Calu3 (cell line): ENCODE results near the gene FBXO46. TPM values are rescaled to one million over a fixed set of nuclear protein-coding genes. Genes with fewer than 3 reads are reported as not detected.

Source experiments
- BruUV-seq: library from RNA; stranded (reverse); fragments of 400-500 nt; replicated peaks from 2 replicates; lab custom pipeline; 2021; lab: Mats Ljungman, UMichigan
- CTCF ChIA-PET: fragments of 300-600 bp; sonication (Branson Sonifier 250); formaldehyde crosslinking; loops from one replicate; lab custom pipeline; 2022; ENCODE audit warnings: antibody characterized with exemption; lab: Charles Lee
- DNase-seq: peaks from one replicate; pipeline ENCODE4 v3.0.0; 2022
- H3K27ac Mint-ChIP-seq: one replicate; pipeline ENCODE4 v1.8.0; 2022; ENCODE audit warnings: mixed read lengths; ENCODE audit not compliant: unreplicated experiment
- H3K27me3 Mint-ChIP-seq: one replicate; pipeline ENCODE4 v1.8.0; 2022; ENCODE audit warnings: mixed read lengths; ENCODE audit not compliant: unreplicated experiment
- H3K36me3 Mint-ChIP-seq: one replicate; pipeline ENCODE4 v1.8.0; 2022; ENCODE audit warnings: mild to moderate bottlenecking, moderate library complexity, mixed read lengths; ENCODE audit not compliant: insufficient read depth, unreplicated experiment
- H3K4me1 Mint-ChIP-seq: one replicate; pipeline ENCODE4 v1.8.0; 2022; ENCODE audit warnings: mild to moderate bottlenecking, low read depth, mixed read lengths; ENCODE audit not compliant: unreplicated experiment
- H3K4me3 Mint-ChIP-seq: one replicate; pipeline ENCODE4 v1.8.0; 2022; ENCODE audit warnings: mild to moderate bottlenecking, low read depth, moderate library complexity, mixed read lengths; ENCODE audit not compliant: unreplicated experiment
- H3K9me3 Mint-ChIP-seq: one replicate; pipeline ENCODE4 v1.8.0; 2022; ENCODE audit warnings: low read depth, mixed read lengths; ENCODE audit not compliant: unreplicated experiment
- intact Hi-C: fragments of 100-400 bp; cut with micrococcal nuclease; formaldehyde crosslinking; loops from one replicate; pipeline ENCODE4 v1.10.0; 2022; ENCODE audit not compliant: unreplicated experiment
- total RNA-seq: library from RNA; stranded (reverse); gene quantifications from 2 replicates; pipeline ENCODE4 v1.2.3, GENCODE V29; 2022
- TF ChIP-seq, protein P1 (sequence below): fragments of 200-600 bp; IDR thresholded peaks from one replicate; pipeline ENCODE4 v1.8.0; 2022; ENCODE audit warnings: antibody characterized with exemption; ENCODE audit not compliant: unreplicated experiment

The FBXO46 gene
- total RNA-seq, 1 experiment from 2014 or later, result 53.6 TPM

DNA sequence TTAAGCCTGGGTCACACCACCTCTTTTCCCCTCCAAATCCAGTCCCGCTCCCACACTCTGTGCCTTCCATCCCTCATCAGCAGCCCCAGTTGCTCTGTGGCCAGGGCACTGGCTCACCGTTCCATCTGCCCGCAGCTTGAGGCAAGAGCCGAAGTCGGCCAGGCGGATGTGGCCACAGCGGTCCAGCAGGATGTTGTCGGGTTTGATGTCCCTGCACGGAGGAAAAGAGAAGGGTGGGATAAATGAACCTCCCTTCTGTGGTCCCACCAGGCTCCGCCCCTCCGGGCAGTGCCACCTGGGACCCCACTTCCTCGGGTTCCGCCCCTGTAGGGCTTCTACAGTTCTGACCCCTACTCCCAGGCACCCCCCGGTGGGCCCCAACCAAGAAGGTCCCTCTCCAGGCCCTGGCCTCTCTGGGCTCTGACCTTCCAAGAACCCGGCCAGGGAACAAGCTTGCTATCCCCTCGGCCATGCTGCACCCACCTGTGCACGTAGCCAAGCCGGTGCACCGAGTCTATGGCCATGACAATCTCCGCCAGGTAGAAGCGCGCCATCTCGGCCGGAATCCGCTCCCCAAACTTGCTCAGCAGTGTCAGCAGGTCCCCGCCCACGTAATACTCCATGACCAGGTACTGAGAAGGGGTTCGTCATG, 47.4 kb upstream of the FBXO46 start:
- no TSS peak for BruUV-seq
- TF ChIP-seq, protein P1, sequence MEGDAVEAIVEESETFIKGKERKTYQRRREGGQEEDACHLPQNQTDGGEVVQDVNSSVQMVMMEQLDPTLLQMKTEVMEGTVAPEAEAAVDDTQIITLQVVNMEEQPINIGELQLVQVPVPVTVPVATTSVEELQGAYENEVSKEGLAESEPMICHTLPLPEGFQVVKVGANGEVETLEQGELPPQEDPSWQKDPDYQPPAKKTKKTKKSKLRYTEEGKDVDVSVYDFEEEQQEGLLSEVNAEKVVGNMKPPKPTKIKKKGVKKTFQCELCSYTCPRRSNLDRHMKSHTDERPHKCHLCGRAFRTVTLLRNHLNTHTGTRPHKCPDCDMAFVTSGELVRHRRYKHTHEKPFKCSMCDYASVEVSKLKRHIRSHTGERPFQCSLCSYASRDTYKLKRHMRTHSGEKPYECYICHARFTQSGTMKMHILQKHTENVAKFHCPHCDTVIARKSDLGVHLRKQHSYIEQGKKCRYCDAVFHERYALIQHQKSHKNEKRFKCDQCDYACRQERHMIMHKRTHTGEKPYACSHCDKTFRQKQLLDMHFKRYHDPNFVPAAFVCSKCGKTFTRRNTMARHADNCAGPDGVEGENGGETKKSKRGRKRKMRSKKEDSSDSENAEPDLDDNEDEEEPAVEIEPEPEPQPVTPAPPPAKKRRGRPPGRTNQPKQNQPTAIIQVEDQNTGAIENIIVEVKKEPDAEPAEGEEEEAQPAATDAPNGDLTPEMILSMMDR, result no peak
- no peaks in the 10 kb centered on the region for H3K27me3 Mint-ChIP-seq
- H3K4me1 Mint-ChIP-seq, result peaks cover 17% of the 10 kb centered on the region
- H3K4me3 Mint-ChIP-seq, result no peak overlapping the region
- no peak for DNase-seq
- no peaks in the 10 kb centered on the region for H3K9me3 Mint-ChIP-seq
- CTCF ChIA-PET, result no interaction called here
- H3K27ac Mint-ChIP-seq, result no peak overlapping the region
- H3K36me3 Mint-ChIP-seq, result peaks cover 64% of the 10 kb centered on the region
- intact Hi-C loops, result no loop called here

DNA sequence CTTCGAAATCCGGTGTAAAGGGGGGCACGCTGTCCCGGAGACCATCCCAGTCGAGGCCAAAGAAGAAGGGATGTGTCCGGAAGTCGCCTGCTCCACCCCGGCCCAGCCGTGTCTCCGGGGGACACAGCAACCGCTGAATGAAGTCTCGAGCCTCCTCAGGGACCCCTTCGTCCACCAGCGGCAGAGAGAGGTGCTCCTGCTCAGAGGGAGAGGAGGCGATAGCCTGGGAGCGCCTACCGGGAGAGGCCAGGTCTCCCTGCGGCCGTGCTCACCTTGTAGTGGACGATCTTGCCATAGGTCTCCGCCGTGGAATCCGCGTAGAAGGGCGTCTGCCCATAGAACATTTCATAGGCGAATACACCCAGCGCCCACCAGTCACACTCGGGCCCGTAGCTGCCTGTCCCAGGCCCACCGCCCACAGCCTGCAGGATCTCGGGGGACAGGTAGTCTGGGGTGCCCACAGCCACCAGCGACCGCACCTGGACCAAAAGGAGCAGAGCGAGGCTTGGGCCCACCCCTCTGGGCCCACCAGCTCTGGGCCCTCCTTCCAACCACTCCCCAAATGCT, 46.8 kb upstream of the FBXO46 start:
- peaks cover 63% of the 10 kb centered on the region for H3K36me3 Mint-ChIP-seq
- no peak for DNase-seq
- H3K27ac Mint-ChIP-seq, result no peak overlapping the region
- CTCF ChIA-PET, result no interaction called here
- no TSS peak for BruUV-seq
- TF ChIP-seq, protein P1, result no peak
- H3K9me3 Mint-ChIP-seq, result no peaks in the 10 kb centered on the region
- H3K4me3 Mint-ChIP-seq, result no peak overlapping the region
- no peaks in the 10 kb centered on the region for H3K27me3 Mint-ChIP-seq
- peaks cover 17% of the 10 kb centered on the region for H3K4me1 Mint-ChIP-seq
- intact Hi-C loops, result no loop called here

DNA sequence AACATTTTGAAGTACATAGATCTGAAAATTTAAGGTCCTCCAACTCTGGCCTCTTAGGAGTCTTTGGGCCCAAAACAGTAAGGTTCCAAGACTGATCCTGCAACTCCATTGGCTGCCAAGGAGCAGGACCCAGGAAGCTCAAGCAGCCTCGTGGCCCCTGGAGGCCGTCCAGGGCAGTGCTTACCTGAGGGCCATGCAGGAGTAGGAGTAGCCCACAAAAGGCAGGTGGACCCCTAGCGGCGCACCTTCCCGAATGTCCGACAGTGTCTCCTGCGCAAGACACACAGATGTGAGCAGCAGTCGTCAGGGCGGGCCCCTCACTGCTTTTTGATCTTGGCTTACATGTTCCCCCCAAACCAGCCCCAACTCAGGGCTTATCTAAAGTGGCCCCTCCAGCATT, 44.1 kb upstream of the FBXO46 start:
- Mint-ChIP-seq H3K4me1 (peaks cover 16% of the 10 kb centered on the region), H3K9me3 (no peaks in the 10 kb centered on the region), H3K27ac (no peak overlapping the region), H3K36me3 (peaks cover 82% of the 10 kb centered on the region), H3K4me3 (no peak overlapping the region), H3K27me3 (no peaks in the 10 kb centered on the region)
- intact Hi-C loops, result no loop called here
- CTCF ChIA-PET, result no interaction called here
- peak; percentile 38 for DNase-seq
- BruUV-seq, result no TSS peak
- TF ChIP-seq, protein P1, result no peak

DNA sequence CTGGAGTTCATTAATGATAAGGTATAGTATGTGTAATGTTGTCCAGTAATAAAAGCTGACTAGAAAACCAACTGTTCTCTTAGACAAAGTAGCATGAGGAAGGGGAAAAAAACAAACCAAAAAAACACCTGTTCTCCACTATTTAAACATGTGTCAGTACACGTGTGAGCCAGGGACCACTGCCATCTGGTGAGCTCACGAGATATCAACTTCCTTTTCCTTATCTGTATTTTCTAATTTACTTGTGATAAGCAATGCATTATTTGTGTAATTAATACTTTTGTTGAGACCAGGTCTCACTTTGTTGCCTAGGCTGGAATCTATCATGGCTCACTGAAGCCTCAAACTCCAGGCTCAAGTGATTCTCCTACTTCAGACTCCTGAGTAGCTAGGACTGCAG, 42.7 kb upstream of the FBXO46 start:
- no peaks in the 10 kb centered on the region for H3K27me3 Mint-ChIP-seq
- H3K9me3 Mint-ChIP-seq, result no peaks in the 10 kb centered on the region
- CTCF ChIA-PET, result interaction anchor here (0.5 to 1.8 kb wide), 3 partner anchors 9 to 244 kb away, joined by 4 to 8 read pairs (median 5); partner anchors contain the start of gene DMPK
- H3K4me1 Mint-ChIP-seq, result peaks cover 21% of the 10 kb centered on the region
- BruUV-seq, result no TSS peak
- intact Hi-C loops, result no loop called here
- H3K27ac Mint-ChIP-seq, result no peak overlapping the region
- TF ChIP-seq, protein P1, result no peak
- DNase-seq, result no peak
- peaks cover 82% of the 10 kb centered on the region for H3K36me3 Mint-ChIP-seq
- no peak overlapping the region for H3K4me3 Mint-ChIP-seq
